ENCODE results near the gene KIF5A.

DNA sequence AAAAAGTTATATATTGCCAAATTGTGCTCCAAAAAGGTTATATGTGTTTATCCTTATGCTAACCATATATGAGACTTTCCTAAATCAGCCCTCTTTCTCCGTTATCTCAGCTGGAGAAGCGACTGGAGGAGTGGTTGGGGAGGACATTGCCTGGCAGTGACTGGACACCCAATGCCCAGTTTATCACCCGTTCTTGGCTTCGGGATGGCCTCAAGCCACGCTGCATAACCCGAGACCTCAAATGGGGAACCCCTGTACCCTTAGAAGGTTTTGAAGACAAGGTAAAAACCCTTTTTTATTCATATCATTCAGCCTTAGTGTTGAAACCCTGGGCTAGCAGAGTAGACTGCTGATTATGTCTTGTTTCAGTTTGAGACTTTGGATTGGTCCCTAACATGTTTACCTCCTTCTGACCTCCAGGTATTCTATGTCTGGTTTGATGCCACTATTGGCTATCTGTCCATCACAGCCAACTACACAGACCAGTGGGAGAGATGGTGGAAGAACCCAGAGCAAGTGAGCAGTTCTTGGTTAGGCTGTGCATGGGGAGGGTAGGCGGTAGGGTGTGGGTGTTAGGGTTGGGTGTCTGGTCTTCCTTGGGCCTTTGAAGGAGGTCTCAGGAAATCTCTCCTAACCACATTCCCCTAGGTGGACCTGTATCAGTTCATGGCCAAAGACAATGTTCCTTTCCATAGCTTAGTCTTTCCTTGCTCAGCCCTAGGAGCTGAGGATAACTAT lies 38.1 kb upstream of the KIF5A start:
- TF ChIP-seq, protein P1, sequence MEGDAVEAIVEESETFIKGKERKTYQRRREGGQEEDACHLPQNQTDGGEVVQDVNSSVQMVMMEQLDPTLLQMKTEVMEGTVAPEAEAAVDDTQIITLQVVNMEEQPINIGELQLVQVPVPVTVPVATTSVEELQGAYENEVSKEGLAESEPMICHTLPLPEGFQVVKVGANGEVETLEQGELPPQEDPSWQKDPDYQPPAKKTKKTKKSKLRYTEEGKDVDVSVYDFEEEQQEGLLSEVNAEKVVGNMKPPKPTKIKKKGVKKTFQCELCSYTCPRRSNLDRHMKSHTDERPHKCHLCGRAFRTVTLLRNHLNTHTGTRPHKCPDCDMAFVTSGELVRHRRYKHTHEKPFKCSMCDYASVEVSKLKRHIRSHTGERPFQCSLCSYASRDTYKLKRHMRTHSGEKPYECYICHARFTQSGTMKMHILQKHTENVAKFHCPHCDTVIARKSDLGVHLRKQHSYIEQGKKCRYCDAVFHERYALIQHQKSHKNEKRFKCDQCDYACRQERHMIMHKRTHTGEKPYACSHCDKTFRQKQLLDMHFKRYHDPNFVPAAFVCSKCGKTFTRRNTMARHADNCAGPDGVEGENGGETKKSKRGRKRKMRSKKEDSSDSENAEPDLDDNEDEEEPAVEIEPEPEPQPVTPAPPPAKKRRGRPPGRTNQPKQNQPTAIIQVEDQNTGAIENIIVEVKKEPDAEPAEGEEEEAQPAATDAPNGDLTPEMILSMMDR (conservative IDR thresholded peaks at IDR 0.05): no peak
- no peak for TF ChIP-seq ZFX (IDR thresholded peaks at IDR 0.05)

Data from C4-2B (cell line).